Right ventricle myocardium inferior (tissue), 1 donor: ENCODE data around the gene CUEDC1. TPM values are rescaled to one million over a fixed set of nuclear protein-coding genes. Genes with fewer than 3 reads are reported as not detected.
A peak's percentile ranks its signal among the peaks of the same experiment; 100 is the strongest.

Source experiments
- ATAC-seq: fragments of 200-7000 bp; cut with Tn5 transposase; one replicate; pipeline ENCODE4 v1.9.1; 2020; ENCODE audit warnings: mild to moderate bottlenecking, moderate library complexity
- DNase-seq: peaks from one replicate; pipeline ENCODE4 v3.0.0; 2021; ENCODE audit errors: missing footprints
- intact Hi-C: fragments of 100-400 bp; cut with DNase I; formaldehyde crosslinking; loops from one replicate; pipeline ENCODE4 v1.11.0; 2022
- total RNA-seq: library from RNA; stranded (reverse); fragmentation: NEBNext Ultra II Directional; extraction: Animal tissue kit (Norgen Biotek cat#: 25700); gene quantifications from one replicate; pipeline ENCODE4 v1.2.1, GENCODE V29; 2021
- donor health status: DM: no; HTN: yes; CAD: no; lungs with severe emphysema.

The CUEDC1 gene
- total RNA-seq, 1 donor from 2014 or later, result 49.1 TPM

- intact Hi-C loops, result no loop called here
- no peak for ATAC-seq
- DNase-seq, result no peak
Observed at GRCh38 chr17:57910462-57911420, 44.5 kb downstream of the CUEDC1 start.

DNA sequence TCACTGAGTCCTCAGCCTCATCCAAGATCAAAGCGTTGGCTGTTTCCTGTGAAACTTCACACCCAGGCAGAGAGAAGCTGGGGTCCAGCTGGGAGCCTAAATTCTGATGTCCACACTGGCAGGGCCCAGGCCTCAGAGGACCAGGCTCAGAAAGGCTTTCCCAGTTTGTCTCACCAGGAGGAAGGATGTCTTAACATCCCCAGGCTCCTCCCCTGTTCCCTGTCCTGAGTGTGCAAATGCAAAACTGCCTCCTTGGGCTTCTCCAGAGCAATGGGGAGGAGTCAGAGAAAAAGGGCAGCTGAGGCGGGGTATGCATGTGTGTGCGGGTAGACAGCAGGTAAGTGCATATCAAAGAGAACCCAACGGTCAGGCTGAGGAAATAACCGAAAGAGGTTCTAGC, 45.7 kb downstream of the CUEDC1 start:
- DNase-seq (no peak), ATAC-seq (no peak)
- intact Hi-C loops, result no loop called here

DNA sequence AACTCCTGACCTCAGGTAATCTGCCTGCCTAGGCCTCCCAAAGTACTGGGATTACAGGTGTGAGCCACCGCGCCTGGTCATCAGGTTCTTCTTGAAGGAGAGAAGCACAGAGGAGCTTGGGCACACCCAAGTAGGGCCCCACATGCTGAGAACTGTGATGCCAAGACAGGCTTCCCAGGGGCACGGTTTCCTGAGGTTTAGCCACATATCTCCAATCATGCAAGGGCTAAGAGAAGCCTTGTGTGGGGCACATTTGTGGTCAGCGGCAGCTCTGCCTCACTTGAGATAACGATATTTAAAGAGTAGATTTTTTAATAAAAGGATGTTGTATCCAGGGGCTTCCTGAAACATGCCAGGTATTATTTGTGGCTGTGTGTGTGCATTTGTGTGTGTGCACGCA, 46.9 kb downstream of the CUEDC1 start:
- DNase-seq (no peak), ATAC-seq (no peak)
- intact Hi-C loops, result no loop called here

DNA sequence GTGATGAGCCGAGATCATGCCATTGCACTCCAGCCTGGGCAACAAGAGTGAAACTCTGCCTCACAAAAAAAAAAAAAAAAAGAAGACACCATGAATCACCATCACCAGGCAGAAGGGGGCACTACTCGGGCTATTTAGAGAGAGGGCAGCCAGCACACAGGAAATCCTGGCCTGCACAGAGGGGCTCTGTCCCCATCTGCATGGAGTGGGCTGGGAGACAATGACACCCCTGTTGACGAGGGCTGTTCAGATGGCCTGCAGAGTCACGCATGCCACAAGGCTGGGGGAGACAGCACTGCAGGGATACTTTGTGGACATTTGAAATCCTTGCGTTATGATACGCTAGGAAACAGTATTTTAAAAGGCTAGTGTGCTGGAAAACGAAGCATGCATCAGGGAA, 48.3 kb downstream of the CUEDC1 start:
- no peak for ATAC-seq
- intact Hi-C loops, result no loop called here
- DNase-seq, result no peak

- no peak for ATAC-seq
Observed at GRCh38 chr17:57905875-57906455, 49.2 kb downstream of the CUEDC1 start.

GRCh38 chr17:57903961-57904360, 51.3 kb downstream of the CUEDC1 start:
- DNase-seq (no peak), ATAC-seq (no peak)
- intact Hi-C loops, result no loop called here

More at GRCh38 chr17:57905875-57906455, 49.2 kb downstream of the CUEDC1 start:
- no peak for DNase-seq
- intact Hi-C loops, result no loop called here

DNA sequence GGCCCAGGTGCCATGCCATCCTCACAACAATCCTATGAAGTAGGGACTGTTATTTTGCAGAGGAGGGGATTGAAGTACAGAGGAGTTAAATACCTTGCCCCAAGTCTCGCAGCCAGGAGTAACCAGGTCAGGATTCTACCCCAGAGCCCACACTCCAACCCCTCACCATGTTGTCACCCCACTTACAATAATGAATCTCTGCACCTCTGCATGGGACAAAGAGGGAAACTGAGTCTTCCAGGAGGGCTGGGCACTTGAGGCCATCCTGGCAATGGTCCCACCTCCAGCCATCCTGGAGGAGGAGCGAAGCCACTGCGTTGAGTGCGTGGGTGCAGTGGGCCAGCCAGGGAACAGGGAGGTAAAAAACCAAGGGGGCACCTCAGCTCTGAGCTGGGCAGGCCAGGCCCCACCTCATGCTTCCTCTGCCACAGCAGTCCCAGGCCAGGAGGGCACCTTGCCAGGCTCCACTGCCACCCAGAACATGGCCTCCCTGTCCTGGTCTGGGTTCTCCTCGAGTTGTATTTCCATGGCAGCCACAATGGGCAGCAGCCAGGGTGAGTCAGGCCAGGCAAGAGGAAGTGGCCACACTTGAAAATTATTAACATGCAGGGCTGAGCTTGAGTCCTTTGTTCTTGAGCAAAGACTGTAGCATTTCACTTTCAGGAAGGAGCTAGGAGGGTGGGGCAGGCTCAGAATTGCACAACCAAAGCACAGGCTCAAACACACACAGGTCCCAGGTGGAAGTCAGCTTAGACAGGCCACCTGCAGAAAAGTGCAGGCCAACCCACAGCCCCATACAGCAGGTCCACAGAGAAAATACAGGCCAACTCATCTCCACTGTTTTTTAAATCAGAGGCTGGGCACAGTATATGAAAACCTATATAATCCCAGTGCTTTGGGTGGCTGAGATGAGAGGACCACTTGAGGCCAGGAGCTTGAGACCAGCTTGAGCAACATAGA, 52.1 kb downstream of the CUEDC1 start:
- intact Hi-C loops, result no loop called here
- ATAC-seq (peak; percentile 58), DNase-seq (peak; percentile 94)

GRCh38 chr17:57902117-57902799, 53.0 kb downstream of the CUEDC1 start:
- DNase-seq (no peak), ATAC-seq (no peak)
- intact Hi-C loops, result no loop called here

GRCh38 chr17:57900991-57901743, 54.0 kb downstream of the CUEDC1 start:
- no peak for DNase-seq
- intact Hi-C loops, result no loop called here

GRCh38 chr17:57899822-57900221, 55.4 kb downstream of the CUEDC1 start:
- DNase-seq, result no peak
- peak; percentile 10 for ATAC-seq
- intact Hi-C loops, result loop anchor here (2.0 kb wide), 1 partner anchor 41 kb away; no protein-coding TSS in a partner anchor

More at GRCh38 chr17:57900991-57901743, 54.0 kb downstream of the CUEDC1 start:
- ATAC-seq, result no peak

- no peak for DNase-seq
- intact Hi-C loops, result loop anchor here (2.0 kb wide), 1 partner anchor 41 kb away; no protein-coding TSS in a partner anchor
- peak; percentile 8 for ATAC-seq
Observed at GRCh38 chr17:57899391-57899790, 55.8 kb downstream of the CUEDC1 start.

- intact Hi-C loops, result loop anchor here (2.0 kb wide), 1 partner anchor 42 kb away; no protein-coding TSS in a partner anchor
- peak; percentile 81 for ATAC-seq
- DNase-seq, result peak; percentile 82
Observed at GRCh38 chr17:57898487-57899311, 56.5 kb downstream of the CUEDC1 start.

DNA sequence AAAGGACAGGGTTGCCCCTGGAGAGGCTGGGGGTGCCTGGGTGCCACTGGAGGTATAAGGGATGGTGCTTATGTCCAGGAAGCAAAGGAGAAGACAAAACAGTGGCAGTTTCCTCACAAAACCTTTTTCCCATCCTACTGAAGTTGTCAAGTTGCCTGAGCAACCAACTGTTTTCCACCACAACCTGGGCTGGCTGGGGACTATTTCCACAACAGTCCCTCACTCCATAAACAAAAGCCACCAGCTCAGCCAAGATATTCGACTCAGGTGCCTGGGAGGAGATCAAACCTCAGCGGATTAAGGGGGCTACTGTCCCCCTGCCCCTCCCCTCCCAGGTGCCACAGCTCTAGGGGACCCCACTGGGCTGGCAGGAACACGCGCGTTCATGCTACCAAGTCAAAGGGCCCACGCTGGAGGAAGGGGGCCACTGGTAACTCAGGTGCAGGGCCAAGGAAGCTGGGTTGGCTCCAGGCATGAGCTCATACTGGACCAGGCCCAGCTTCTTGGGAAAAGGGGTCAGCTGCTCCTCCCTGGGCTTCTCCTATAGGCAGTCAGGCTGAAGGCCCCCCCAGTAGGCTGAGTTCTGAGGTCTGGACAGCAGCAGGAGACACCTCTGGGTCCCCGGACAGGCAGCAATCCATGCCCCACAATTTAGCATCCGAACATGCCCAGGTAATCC, 59.7 kb downstream of the CUEDC1 start:
- intact Hi-C loops, result no loop called here
- peak; percentile 79 for DNase-seq
- ATAC-seq, result no peak

GRCh38 chr17:57894848-57895247, 60.4 kb downstream of the CUEDC1 start:
- ATAC-seq (no peak), DNase-seq (no peak)
- intact Hi-C loops, result no loop called here

DNA sequence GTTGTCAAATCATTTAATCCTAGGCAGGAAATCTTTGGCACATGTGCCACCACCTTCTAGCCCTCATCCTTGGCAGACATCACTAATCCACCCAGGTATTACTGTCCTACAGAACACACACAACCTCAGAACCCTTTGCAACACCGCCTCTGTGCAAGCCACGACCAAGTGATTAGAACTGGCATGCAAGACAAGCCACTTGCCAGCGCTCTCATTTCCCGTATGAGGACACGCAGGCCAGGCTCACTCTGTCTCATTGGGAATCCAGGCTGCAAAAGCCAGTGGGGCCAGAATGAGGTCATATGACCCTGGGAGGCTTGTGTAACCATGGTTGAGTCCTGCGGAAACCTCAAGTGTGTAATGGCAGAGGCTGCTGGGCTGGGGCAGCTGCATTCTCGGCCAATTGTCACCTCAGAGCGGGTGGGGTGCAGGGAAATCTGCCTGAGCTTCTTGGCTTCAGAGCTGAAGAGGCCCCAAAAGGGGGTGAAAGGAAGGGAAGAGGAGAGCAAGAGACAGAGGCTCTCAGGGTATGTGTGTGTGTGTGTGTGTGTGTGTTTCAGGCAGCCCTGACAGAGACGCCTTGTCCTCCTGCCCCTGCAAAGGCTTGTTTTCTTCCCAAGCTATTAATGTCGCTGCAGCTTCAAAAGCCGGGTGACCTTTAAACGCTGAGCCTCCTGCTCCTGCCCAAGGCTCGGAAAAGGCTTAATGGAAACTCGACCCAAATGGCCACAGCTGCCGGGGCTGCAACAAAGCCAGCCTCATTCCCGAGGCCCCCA, 62.2 kb downstream of the CUEDC1 start:
- DNase-seq (peak; percentile 94), ATAC-seq (peak; percentile 89)
- intact Hi-C loops, result loop anchor here (1.0 to 2.0 kb wide), 4 partner anchors 24 to 94 kb away; partner anchors contain the start of genes CUEDC1 and MRPS23
